ENCODE data around the gene GPC5.

Gene GPC5

GRCh38 chr13:92187378-92187989 lies 789.1 kb downstream of the GPC5 start:
- Mint-ChIP-seq H3K27me3 (no peaks in the 10 kb centered on the region), H3K9me3 (no peaks in the 10 kb centered on the region), H3K36me3 (ENCODE audit: low read depth) (no peaks in the 10 kb centered on the region), H3K4me3 (no peak overlapping the region), H3K27ac (no peak overlapping the region), H3K4me1 (ENCODE audit: low read depth) (no peaks in the 10 kb centered on the region)
- intact Hi-C loops (cut with micrococcal nuclease): no loop called here

GRCh38 chr13:92188574-92188973 lies 790.2 kb downstream of the GPC5 start:
- intact Hi-C loops (cut with micrococcal nuclease): no loop called here
- no peaks in the 10 kb centered on the region for H3K36me3 Mint-ChIP-seq (ENCODE audit: low read depth)
- no peaks in the 10 kb centered on the region for H3K9me3 Mint-ChIP-seq
- H3K27me3 Mint-ChIP-seq: no peaks in the 10 kb centered on the region
- H3K4me3 Mint-ChIP-seq: no peak overlapping the region
- H3K27ac Mint-ChIP-seq: no peak overlapping the region
- no peaks in the 10 kb centered on the region for H3K4me1 Mint-ChIP-seq (ENCODE audit: low read depth)

DNA sequence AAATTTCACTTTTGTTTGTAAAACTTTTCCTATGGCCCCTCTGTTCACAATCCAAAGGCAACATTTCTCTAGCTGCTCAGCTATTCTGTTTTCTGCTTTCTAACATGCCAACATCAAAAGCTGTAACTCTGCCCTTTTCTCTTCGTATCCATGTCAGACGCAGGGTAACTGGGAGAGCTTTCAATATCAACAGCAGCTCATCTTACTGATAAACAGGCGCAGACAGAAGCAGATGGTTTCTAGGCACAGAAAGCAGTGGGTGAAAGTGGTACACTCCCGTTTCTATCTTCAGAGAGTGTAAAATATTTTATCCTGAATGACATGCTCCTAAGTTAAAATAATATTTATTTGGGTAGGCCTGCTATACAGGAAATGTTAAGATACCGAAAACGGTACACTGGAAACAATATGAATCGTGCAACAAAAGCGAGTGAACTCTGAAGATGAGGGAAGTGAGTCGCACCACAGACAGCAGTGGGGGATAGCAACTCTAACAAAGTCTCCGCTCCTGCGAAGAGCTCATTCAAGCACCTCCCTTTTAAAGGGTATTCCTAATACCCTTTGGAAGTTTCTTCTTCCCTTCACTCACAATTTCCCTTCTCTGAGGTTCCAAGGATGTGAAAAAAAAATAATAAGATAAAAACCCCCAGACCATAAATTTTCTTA lies 798.3 kb downstream of the GPC5 start:
- Mint-ChIP-seq H3K27me3 (no peaks in the 10 kb centered on the region), H3K36me3 (ENCODE audit: low read depth) (no peaks in the 10 kb centered on the region), H3K9me3 (no peaks in the 10 kb centered on the region), H3K4me3 (no peak overlapping the region), H3K4me1 (ENCODE audit: low read depth) (no peaks in the 10 kb centered on the region), H3K27ac (no peak overlapping the region)
- intact Hi-C loops (cut with micrococcal nuclease): no loop called here

GRCh38 chr13:92197669-92198068 lies 799.2 kb downstream of the GPC5 start:
- Mint-ChIP-seq H3K27me3 (no peaks in the 10 kb centered on the region), H3K36me3 (ENCODE audit: low read depth) (no peaks in the 10 kb centered on the region), H3K27ac (no peak overlapping the region), H3K9me3 (no peaks in the 10 kb centered on the region), H3K4me3 (no peak overlapping the region), H3K4me1 (ENCODE audit: low read depth) (no peaks in the 10 kb centered on the region)
- intact Hi-C loops (cut with micrococcal nuclease): no loop called here

DNA sequence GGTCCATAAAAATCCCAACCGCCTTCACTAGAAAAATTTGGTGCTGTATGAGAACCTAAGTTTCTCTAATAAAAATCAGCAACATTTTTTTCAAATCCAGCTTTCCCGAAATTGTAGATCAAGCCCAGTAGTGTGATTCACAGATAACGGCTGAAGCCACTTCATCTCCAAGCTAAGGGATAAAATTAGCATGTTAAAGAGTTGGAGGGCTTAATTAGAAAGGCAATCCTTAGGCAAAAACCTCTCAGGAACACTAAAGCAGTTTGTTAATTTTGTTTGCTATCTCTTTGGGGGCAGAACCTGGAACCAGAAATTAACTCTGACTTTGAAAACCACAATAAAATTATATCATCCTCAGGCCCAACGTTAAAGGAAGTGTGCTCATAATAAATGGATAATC lies 820.2 kb downstream of the GPC5 start:
- intact Hi-C loops (cut with micrococcal nuclease): no loop called here

DNA sequence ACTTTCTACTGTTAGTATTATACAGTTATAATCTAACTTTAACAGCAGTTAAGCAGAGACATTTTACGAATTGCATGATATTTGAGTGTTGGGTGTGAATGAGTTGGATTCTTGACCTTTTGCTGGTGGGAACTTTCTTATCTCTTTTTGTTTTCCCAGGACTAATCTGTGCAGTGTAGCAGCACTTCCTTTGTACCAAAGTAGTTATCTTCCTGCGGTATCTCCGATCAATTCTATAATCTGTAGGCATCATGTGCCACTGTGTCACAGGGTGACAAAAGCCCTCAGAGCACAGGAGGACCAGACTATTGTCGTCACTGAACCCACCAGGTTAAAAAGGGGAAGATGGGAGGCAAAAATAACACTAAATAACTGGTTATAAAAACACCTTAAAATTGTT lies 823.5 kb downstream of the GPC5 start:
- no peaks in the 10 kb centered on the region for H3K4me1 Mint-ChIP-seq (ENCODE audit: low read depth)
- H3K27ac Mint-ChIP-seq: no peak overlapping the region
- no peaks in the 10 kb centered on the region for H3K36me3 Mint-ChIP-seq (ENCODE audit: low read depth)
- intact Hi-C loops (cut with micrococcal nuclease): no loop called here
- no peaks in the 10 kb centered on the region for H3K27me3 Mint-ChIP-seq
- H3K4me3 Mint-ChIP-seq: no peak overlapping the region
- peaks cover 38% of the 10 kb centered on the region for H3K9me3 Mint-ChIP-seq

More for the DNA sequence above, 820.2 kb downstream of the GPC5 start:
- no peaks in the 10 kb centered on the region for H3K4me1 Mint-ChIP-seq (ENCODE audit: low read depth)
- H3K4me3 Mint-ChIP-seq: no peak overlapping the region
- no peak overlapping the region for H3K27ac Mint-ChIP-seq
- H3K27me3 Mint-ChIP-seq: no peaks in the 10 kb centered on the region
- H3K36me3 Mint-ChIP-seq (ENCODE audit: low read depth): no peaks in the 10 kb centered on the region
- H3K9me3 Mint-ChIP-seq: peaks cover 46% of the 10 kb centered on the region

- intact Hi-C loops (cut with micrococcal nuclease): no loop called here
- Mint-ChIP-seq H3K4me3 (no peak overlapping the region), H3K9me3 (peaks cover 17% of the 10 kb centered on the region), H3K4me1 (ENCODE audit: low read depth) (no peaks in the 10 kb centered on the region), H3K36me3 (ENCODE audit: low read depth) (no peaks in the 10 kb centered on the region), H3K27ac (no peak overlapping the region), H3K27me3 (no peaks in the 10 kb centered on the region)
These were observed 825.8 kb downstream of the GPC5 start for GRCh38 chr13:92224052-92224821.

- H3K9me3 Mint-ChIP-seq: peaks cover 11% of the 10 kb centered on the region
- no peaks in the 10 kb centered on the region for H3K27me3 Mint-ChIP-seq
- intact Hi-C loops (cut with micrococcal nuclease): no loop called here
- H3K4me1 Mint-ChIP-seq (ENCODE audit: low read depth): no peaks in the 10 kb centered on the region
- no peak overlapping the region for H3K27ac Mint-ChIP-seq
- H3K36me3 Mint-ChIP-seq (ENCODE audit: low read depth): no peaks in the 10 kb centered on the region
- H3K4me3 Mint-ChIP-seq: no peak overlapping the region
These were observed 826.4 kb downstream of the GPC5 start for GRCh38 chr13:92224825-92225224.

DNA sequence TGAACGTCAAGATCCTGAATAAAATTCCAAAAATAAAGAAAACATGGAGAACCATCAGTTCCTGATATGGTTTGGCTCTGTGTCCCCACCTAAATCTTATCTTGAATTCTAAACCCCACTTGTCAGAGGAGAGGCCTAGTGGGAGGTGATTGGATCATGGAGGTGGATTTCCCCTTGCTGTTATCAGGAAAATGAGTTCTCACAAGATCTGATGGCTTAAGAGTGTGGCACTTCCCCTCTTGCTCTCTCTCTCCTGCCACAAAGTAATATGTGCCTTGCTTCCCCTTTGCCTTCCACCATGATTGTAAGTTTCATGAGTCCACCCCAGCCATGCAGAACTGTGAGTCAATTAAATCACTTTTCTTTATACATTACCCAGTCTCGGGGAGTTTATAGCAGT lies 827.4 kb downstream of the GPC5 start:
- no peaks in the 10 kb centered on the region for H3K4me1 Mint-ChIP-seq (ENCODE audit: low read depth)
- no peak overlapping the region for H3K4me3 Mint-ChIP-seq
- no peak overlapping the region for H3K27ac Mint-ChIP-seq
- intact Hi-C loops (cut with micrococcal nuclease): no loop called here
- H3K27me3 Mint-ChIP-seq: no peaks in the 10 kb centered on the region
- no peaks in the 10 kb centered on the region for H3K36me3 Mint-ChIP-seq (ENCODE audit: low read depth)
- H3K9me3 Mint-ChIP-seq: peaks cover 11% of the 10 kb centered on the region

- H3K4me1 Mint-ChIP-seq (ENCODE audit: low read depth): no peaks in the 10 kb centered on the region
- H3K4me3 Mint-ChIP-seq: no peak overlapping the region
- H3K36me3 Mint-ChIP-seq (ENCODE audit: low read depth): no peaks in the 10 kb centered on the region
- H3K27me3 Mint-ChIP-seq: no peaks in the 10 kb centered on the region
- no peak overlapping the region for H3K27ac Mint-ChIP-seq
- intact Hi-C loops (cut with micrococcal nuclease): no loop called here
- H3K9me3 Mint-ChIP-seq: no peaks in the 10 kb centered on the region
These were observed 834.5 kb downstream of the GPC5 start for GRCh38 chr13:92232871-92233270.

GRCh38 chr13:92251671-92252210 lies 853.3 kb downstream of the GPC5 start:
- Mint-ChIP-seq H3K27ac (no peak overlapping the region), H3K4me3 (no peak overlapping the region), H3K9me3 (peaks cover 27% of the 10 kb centered on the region), H3K27me3 (no peaks in the 10 kb centered on the region), H3K36me3 (ENCODE audit: low read depth) (no peaks in the 10 kb centered on the region), H3K4me1 (ENCODE audit: low read depth) (no peaks in the 10 kb centered on the region)
- intact Hi-C loops (cut with micrococcal nuclease): no loop called here

GRCh38 chr13:92255526-92255925 lies 857.1 kb downstream of the GPC5 start:
- Mint-ChIP-seq H3K27ac (no peak overlapping the region), H3K9me3 (peaks cover 24% of the 10 kb centered on the region), H3K27me3 (no peaks in the 10 kb centered on the region), H3K4me3 (no peak overlapping the region), H3K4me1 (ENCODE audit: low read depth) (no peaks in the 10 kb centered on the region), H3K36me3 (ENCODE audit: low read depth) (no peaks in the 10 kb centered on the region)
- intact Hi-C loops (cut with micrococcal nuclease): no loop called here

DNA sequence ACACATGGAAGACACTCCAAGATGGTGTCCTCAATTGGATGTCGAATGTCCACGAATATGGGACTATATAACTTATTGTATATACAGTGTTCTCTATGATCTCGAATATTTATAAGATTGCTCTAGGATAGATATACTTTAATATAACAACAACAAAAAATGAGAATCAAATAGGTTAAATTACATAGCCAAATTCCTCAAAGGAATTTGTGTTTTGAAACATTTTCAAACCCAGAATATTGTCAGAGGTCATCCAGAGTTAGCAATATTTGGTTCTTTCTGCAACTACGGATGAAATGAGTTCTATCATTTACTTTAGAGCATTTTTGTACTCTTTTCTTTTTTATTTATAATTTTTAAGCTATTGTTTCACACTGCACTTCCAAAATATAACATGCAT lies 857.8 kb downstream of the GPC5 start:
- peaks cover 27% of the 10 kb centered on the region for H3K9me3 Mint-ChIP-seq
- H3K4me1 Mint-ChIP-seq (ENCODE audit: low read depth): no peaks in the 10 kb centered on the region
- H3K27me3 Mint-ChIP-seq: no peaks in the 10 kb centered on the region
- intact Hi-C loops (cut with micrococcal nuclease): no loop called here
- no peak overlapping the region for H3K4me3 Mint-ChIP-seq
- no peak overlapping the region for H3K27ac Mint-ChIP-seq
- no peaks in the 10 kb centered on the region for H3K36me3 Mint-ChIP-seq (ENCODE audit: low read depth)

DNA sequence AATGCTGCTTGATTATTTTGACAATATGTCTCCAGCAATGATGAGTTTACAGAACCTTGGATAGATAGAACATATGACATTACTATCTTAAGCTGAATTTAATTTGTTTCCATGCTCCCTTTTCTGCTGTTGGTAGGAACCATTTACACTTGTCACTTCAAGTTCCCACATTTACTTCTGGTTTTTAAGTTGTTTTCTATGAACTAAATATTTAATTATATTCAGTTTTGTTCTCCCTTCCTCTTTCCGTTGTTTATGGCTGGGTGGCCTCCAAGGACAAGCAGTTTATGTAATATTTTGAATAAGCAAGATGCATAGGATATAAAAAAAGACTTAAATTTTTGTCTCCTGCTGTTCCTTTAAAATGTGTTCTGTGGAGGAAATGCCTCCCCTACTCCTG lies 860.6 kb downstream of the GPC5 start:
- no peaks in the 10 kb centered on the region for H3K27me3 Mint-ChIP-seq
- H3K27ac Mint-ChIP-seq: no peak overlapping the region
- intact Hi-C loops (cut with micrococcal nuclease): no loop called here

More for the DNA sequence above, 860.6 kb downstream of the GPC5 start:
- Mint-ChIP-seq H3K36me3 (ENCODE audit: low read depth) (no peaks in the 10 kb centered on the region), H3K4me3 (no peak overlapping the region), H3K9me3 (peaks cover 14% of the 10 kb centered on the region), H3K4me1 (ENCODE audit: low read depth) (no peaks in the 10 kb centered on the region)
